DMS153 treated with DMSO at 0.1 percent for 48 hours (cell line): Measurements from ENCODE around the gene GPATCH11.

Experiments used
- DNase-seq: peaks from one replicate; lab custom pipeline; 2025; ENCODE audit not compliant: unreplicated experiment; lab: John Stamatoyannopoulos, UW

Gene GPATCH11

DNA sequence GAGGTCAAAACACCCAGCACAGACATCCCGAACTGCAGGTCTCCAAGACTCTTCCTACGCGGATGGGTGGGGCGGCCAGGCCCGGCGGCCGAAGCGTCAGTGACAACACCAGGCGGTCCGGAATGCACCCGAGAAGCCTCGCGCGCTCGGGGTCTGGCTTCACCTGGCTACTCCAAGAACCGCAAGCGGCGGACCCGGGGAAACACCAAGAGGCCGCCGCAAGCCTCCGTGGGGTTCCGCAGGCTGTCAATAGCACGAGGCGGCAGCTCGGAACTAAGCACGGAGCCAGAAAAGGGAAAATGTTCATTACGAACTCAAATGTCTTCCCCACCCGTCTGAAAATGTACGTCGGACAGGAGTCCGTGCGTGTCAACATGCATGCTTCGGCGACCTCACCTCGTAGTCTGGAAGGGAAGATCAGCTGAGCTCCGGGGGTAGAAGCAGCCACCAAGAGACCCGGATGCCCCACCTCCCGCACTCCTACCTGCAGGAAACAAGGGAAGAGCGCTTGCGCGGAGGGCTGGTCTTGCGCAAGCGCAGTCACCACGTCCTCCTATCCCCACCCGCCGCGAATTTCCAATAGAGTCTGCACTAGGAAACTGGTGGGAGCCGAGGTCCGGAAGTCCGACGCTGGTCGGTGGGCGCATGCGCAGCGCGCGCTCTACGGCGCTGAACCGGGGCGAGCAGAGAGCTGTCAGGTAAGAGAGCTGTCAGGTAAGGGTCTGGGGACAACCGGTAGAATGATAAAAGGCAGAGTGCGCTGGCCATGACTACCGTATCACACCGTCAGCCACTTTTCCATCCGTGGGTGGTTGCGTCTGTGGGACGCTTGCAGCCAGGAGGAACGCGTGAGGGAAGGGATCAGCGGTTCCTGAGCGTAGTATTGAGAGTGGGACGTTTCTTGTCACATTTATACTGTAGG is at the start of gene GPATCH11, which contains the start of gene HEATR5B:
TSS of gene GPATCH11 (plus strand) at position 646 of the 922 bp plus-strand sequence. CDS start 3,864 bp downstream, outside the sequence.
TSS of gene HEATR5B (minus strand) at position 500 of the 922 bp plus-strand sequence. CDS start 958 bp downstream, outside the sequence.
- peak; percentile 96 for DNase-seq

DNA sequence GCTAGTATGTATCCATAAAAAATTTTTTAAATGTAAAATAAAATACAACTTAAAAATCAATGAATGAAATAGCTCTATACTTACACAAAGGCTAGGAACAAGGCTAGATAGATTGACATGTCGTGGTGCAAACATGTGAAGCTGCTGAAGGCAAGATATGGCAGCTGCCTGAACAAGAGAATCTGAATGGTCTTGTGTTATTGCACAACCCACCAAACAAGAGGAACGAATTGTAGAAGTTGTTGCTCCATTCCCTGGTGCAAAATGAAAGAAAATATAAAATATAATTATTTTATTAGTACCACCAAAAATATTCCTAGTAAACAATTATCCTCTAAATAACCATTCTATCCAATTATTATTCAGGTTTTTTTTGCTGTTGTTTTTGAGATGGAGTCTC is 46.5 kb upstream of the GPATCH11 start:
- DNase-seq, result no peak

DNA sequence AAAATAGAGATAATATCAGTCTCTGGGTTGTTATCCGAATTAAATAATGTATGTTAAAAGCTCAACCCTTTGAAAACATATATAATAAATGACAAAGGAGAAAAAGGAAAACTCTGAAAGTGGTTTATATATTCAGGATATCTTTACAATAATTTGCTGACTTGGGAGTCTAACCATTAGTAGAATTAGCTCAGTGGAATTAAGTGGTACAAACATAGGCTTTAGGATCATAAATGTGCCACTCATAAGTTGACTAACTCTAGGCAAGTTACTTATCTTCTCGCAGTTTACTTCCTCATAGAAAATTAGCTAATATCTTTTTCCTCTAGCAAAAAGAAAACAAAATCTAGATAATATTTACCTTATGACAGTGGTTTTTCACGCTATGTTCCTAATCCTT is 44.7 kb upstream of the GPATCH11 start:
- no peak for DNase-seq

DNA sequence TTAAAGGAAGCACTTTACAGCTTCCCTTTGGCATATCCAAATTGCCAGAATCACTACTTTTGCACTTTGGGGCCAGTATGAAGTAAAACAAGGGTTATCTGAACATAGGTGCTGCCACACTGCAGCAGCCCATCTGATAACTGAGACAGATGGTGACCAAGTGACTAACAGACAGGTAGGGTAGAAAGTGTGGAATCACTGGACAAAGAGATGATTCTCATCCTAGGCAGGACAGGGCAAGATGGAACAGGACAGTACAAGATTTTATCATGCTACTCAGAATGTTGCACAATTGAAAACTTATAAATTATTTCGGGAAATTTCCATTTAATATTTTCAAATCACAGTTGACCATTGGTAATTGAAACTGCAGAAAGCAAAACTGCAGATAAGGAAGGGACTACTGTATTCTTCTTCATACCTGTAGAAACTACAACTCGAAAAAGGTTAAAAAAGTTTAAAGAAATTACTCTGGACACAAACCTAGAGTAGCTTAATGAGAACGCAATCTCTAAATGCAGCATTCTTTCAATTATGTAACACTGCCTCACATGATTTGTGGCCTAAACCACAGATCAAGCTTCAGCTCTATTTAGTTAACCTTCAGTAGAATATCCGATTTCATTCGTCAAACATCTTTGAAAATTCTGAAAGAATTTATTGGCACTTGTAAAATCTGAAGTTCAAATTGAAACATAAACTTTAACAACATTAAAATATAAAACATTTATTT is 31.6 kb upstream of the GPATCH11 start:
- no peak for DNase-seq

DNA sequence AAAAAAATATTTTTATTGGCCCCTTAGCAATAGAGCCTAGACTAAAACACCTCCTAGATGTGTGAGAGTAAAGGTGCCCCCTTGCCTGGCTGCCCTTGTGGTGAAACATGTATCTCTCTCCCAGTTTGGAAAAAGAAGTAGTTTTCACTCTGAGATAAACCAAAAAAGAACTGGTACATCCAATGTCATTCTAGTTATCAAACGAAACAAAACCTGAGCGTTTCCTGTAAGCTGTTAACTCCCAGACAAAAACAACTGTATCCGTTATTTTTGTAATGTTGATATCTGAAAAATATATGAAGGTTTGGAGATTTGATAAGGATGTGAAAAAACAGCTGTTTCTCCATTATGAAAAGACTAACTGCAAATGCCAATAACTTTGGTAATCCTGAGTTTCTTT is 24.5 kb upstream of the GPATCH11 start:
- no peak for DNase-seq

DNA sequence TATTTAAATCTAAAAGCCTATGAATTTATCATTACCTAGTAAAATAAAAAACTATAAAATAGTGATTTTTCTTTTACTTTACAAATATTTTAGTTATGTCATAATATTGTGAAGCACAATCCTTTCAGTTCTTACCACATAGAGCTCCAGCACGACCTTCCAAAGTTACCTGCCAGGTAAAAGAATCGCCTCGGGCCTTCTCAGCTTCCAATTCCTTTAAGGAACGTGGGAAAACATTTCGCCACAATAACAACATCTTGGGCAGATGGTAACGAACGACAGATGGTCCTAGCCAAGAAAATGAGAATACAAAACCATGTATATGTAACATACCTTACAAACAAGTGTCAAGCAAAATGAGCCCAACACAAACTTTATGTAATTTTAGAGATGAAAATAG is 23.9 kb upstream of the GPATCH11 start:
- DNase-seq, result no peak

GRCh38 chr2:37061013-37061711 is 23.2 kb upstream of the GPATCH11 start:
- no peak for DNase-seq

GRCh38 chr2:37061776-37062175 is 22.5 kb upstream of the GPATCH11 start:
- DNase-seq, result no peak

DNA sequence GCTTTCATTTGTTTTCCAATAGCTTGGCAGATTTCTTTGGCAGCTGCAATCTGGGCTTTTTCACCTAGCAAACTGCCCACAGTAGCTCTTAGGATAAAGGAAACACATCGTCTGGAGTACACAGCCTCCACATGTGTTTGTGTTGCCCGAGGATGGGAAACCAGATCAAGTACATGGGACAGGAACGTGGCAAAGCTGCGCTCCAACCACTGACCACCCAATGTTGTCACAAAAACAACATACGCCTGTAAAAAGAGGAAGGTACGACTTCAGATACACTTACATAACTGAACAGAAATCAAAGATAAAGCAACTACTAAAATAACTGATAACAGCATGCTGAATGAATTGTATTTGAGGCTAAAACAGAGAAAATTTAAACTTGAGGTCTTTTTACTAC is 15.6 kb upstream of the GPATCH11 start:
- DNase-seq, result no peak

- no peak for DNase-seq
These were observed 13.4 kb upstream of the GPATCH11 start for GRCh38 chr2:37070931-37071330.

- no peak for DNase-seq
These were observed 4.1 kb upstream of the GPATCH11 start for GRCh38 chr2:37080266-37080665.

DNA sequence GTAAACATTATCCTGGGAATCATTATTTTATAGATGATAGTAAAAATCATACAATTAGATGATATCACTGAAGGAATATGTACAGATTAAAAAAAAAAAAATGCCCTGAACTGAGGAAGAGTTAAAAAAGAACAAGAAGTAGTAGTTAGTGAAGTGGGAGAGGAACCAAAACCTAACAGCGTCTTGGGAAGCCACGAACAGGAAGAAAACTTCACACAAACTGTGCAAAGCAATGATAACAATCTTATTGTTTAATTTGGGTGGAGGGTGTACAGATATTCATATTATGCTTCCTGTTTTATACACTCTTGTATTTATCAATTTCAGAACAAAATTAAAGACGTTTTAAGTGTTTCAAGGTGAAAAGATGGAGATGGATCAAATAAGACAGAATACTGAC is 3.6 kb upstream of the GPATCH11 start:
- no peak for DNase-seq

GRCh38 chr2:37084797-37085196 is 479 bp downstream of the GPATCH11 start:
- DNase-seq, result no peak

GRCh38 chr2:37085731-37086147 is 1.4 kb downstream of the GPATCH11 start:
- no peak for DNase-seq

DNA sequence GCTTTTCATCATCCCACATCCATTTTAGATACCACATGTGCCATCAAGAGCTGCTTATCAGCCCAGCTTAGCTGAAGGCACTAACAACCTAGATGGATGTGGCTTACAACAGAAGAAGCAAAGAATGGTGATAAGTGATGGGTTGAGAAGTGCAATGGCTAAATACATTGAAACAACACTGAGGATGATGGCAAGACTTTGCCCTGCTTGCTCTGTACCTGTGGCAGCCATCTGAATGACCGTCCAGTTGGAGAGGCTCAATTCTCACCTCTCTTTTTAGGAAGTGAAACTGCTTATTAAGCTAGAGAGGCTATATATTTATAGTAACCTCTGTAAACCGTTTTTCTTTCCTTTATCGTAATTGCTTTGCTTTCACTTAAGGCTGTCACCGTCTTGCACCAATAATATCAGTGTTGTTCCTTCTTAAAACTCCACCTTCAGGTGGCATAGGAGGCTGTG is 5.7 kb downstream of the GPATCH11 start:
- no peak for DNase-seq

- no peak for DNase-seq
These were observed 7.6 kb downstream of the GPATCH11 start for GRCh38 chr2:37091873-37092272.

DNA sequence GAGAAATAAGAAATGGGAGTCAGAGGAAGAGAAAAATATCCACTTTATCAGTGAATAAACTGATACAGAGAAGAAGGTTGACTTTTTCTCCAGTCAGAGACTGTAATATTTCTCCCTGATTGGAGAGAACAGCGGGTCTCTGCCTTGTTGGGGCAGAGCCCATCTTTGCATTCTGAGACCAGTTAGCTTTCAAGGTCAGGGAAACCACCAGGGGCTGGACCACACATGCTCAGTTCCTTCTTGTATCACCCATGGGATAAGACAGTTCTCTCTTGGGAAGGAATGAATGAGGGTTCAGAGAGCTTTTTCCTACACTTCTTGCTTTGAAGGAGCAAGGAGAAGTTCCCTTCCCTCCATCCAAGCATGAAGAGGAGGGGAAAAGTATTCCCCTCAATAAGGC is 12.2 kb downstream of the GPATCH11 start:
- no peak for DNase-seq

DNA sequence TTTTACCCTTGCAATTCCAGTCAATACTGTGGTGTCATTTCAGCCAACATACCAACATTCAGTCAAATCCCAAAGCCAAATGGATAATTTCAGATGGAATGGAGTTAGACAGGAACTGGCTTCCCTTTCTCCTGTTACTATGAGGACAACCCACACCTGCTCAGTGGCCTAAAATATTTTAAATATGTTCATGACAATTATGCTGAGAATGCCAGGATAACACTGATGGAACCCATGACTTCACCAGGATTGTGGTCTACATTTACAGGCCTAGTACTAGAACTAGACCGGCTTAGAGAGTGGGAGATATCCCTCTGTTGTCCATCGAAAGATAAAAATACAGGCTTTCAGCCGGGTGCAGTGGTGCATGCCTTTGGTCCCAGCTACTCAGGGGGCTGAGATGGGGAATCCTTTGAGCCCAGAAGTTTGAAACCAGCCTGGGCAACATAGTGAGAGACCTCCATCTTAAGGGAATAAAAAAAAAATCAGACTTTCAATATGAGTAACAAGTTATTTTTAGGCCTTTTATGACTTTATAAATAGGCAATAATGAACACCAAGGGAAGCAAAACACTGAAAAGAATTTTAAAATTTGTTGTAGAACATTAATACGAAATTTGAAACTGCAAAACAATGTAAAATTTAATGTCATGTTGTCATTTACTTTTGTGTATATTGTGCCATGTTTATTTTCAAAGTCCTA is 14.2 kb downstream of the GPATCH11 start:
- DNase-seq, result no peak

DNA sequence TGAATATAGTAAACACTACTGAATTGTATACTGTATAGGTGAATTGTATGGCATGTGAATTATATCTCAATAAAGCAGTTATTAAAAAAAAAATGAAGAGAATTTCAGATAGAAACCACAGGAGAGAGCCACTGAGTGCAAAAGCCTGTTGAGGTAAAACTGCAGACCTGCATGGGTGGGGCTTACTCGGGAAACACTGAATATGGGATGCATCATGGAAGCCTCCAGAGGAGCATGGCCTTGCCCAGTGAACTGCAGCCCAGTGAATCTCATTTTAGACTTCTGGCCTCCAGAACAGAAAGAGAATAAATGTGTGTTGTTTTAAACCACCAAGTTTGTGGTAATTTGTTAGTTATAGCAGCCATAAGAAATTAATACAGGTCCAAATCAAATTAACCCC is 15.7 kb downstream of the GPATCH11 start:
- DNase-seq, result no peak

DNA sequence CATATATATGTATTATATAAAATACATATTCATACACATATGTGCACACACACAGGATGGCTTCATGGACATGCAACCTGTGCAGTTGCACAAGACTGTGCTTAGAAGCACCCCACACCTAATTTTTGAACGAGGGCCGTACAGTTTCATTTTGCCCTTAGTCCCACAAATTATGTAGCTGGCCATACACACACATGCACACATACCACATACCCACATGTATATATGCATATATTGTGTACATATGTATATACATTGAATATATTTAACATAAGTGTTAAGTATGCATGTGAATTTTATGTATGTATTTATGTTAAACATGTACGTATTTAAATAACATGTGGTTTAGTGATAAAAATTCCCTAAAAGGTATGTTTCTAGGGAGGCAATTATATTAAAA is 18.3 kb downstream of the GPATCH11 start:
- DNase-seq, result no peak

DNA sequence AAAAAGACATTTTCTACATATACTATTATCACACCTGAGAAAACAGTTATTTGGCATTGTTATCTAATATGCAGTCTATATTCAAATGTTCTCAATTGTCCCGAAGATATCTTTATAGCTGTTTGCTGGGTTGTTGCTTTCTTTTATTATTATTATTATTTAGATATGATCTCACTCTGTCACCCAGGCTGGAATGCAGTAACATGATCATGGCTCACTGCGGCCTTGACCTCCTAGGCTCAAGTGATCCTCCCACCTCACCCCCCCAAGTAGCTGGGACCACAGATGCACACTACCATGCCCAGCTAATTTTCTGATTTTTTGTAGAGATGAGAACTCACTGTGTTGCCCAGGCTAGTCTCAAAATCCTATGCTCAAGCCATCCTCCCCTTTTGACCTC is 19.9 kb downstream of the GPATCH11 start:
- DNase-seq, result no peak
